Parathyroid adenoma (tissue), 2 donors: ENCODE measurements around the gene SPEM3.

Experiments
- H2AFZ ChIP-seq: fragments of 300-600 bp; sonication (generic); one replicate; pipeline ENCODE4 v1.7.0; 2017; ENCODE audit warnings: antibody characterized with exemption, mild to moderate bottlenecking
- H3K27ac ChIP-seq: fragments of 300-600 bp; sonication (generic); one replicate; pipeline ENCODE4 v1.7.0; 2017
- H3K27me3 ChIP-seq: fragments of 300-600 bp; sonication (generic); one replicate; pipeline ENCODE4 v1.7.0; 2017; ENCODE audit warnings: low read length; ENCODE audit not compliant: control insufficient read depth, insufficient read depth
- H3K36me3 ChIP-seq: fragments of 300-600 bp; sonication (generic); one replicate; pipeline ENCODE4 v1.7.0; 2017; ENCODE audit warnings: low read length; ENCODE audit not compliant: control insufficient read depth, insufficient read depth
- H3K4me1 ChIP-seq: fragments of 300-600 bp; sonication (generic); one replicate; pipeline ENCODE4 v1.7.0; 2017; ENCODE audit warnings: control low read depth
- H3K4me2 ChIP-seq: fragments of 300-600 bp; sonication (generic); one replicate; pipeline ENCODE4 v1.7.0; 2017; ENCODE audit warnings: low read length
- H3K4me3 ChIP-seq: fragments of 300-600 bp; sonication (generic); one replicate; pipeline ENCODE4 v1.7.0; 2017; ENCODE audit warnings: low read depth, low read length
- H3K79me2 ChIP-seq: fragments of 300-600 bp; sonication (generic); one replicate; pipeline ENCODE4 v1.7.0; 2017; ENCODE audit warnings: control low read depth
- H3K9ac ChIP-seq: fragments of 300-600 bp; sonication (generic); one replicate; pipeline ENCODE4 v1.7.0; 2017; ENCODE audit warnings: mild to moderate bottlenecking
- H3K9me3 ChIP-seq: fragments of 300-600 bp; sonication (generic); one replicate; pipeline ENCODE4 v1.7.0; 2017; ENCODE audit warnings: low read length; ENCODE audit not compliant: control insufficient read depth
- TF ChIP-seq, protein P1 (sequence below): fragments of 300-600 bp; sonication (generic); IDR thresholded peaks from one replicate; pipeline ENCODE4 v1.7.0; 2017; ENCODE audit warnings: antibody characterized with exemption, mild to moderate bottlenecking
- donor health status: primary hyperparathyroidism.

The SPEM3 gene

DNA sequence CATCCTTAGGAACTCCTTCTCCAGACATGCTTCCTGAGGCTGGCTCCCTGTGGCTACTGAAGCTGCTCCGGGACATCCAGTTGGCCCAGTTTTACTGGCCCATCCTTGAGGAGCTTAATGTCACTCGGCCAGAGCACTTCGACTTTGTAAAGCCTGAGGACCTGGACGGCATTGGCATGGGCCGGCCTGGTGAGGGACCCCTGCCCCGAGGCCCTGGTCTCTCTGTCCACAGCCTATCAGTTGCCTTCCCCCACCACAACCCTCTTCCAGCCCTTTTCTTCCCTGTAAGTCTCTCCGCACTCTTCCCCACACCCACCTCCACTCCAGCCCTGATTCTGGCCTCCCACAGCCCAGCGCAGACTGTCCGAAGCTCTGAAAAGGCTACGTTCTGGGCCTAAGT, 45.8 kb upstream of the SPEM3 start:
- H3K36me3 ChIP-seq, result no peaks in the 10 kb centered on the region
- H3K9ac ChIP-seq, result no peak overlapping the region
- H3K4me3 ChIP-seq, result no peak overlapping the region
- peaks cover 17% of the 10 kb centered on the region for H3K4me1 ChIP-seq
- no peak overlapping the region for H2AFZ ChIP-seq
- H3K9me3 ChIP-seq, result no peaks in the 10 kb centered on the region
- no peak overlapping the region for H3K4me2 ChIP-seq
- peaks cover 6% of the 10 kb centered on the region for H3K79me2 ChIP-seq
- H3K27me3 ChIP-seq, result no peaks in the 10 kb centered on the region
- no peak overlapping the region for H3K27ac ChIP-seq
- TF ChIP-seq, protein P1, sequence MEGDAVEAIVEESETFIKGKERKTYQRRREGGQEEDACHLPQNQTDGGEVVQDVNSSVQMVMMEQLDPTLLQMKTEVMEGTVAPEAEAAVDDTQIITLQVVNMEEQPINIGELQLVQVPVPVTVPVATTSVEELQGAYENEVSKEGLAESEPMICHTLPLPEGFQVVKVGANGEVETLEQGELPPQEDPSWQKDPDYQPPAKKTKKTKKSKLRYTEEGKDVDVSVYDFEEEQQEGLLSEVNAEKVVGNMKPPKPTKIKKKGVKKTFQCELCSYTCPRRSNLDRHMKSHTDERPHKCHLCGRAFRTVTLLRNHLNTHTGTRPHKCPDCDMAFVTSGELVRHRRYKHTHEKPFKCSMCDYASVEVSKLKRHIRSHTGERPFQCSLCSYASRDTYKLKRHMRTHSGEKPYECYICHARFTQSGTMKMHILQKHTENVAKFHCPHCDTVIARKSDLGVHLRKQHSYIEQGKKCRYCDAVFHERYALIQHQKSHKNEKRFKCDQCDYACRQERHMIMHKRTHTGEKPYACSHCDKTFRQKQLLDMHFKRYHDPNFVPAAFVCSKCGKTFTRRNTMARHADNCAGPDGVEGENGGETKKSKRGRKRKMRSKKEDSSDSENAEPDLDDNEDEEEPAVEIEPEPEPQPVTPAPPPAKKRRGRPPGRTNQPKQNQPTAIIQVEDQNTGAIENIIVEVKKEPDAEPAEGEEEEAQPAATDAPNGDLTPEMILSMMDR, result no peak

GRCh38 chr17:7383371-7383741, 45.3 kb upstream of the SPEM3 start:
- Histone ChIP-seq H3K4me3 (no peak overlapping the region), H3K4me2 (no peak overlapping the region), H3K36me3 (no peaks in the 10 kb centered on the region), H3K79me2 (peaks cover 6% of the 10 kb centered on the region), H3K27ac (no peak overlapping the region), H3K27me3 (no peaks in the 10 kb centered on the region), H3K9me3 (no peaks in the 10 kb centered on the region), H2AFZ (no peak overlapping the region), H3K4me1 (peaks cover 17% of the 10 kb centered on the region), H3K9ac (no peak overlapping the region)
- TF ChIP-seq, protein P1, result no peak

- no peak overlapping the region for H3K9ac ChIP-seq
- H3K9me3 ChIP-seq, result no peaks in the 10 kb centered on the region
- no peak overlapping the region for H2AFZ ChIP-seq
- no peak overlapping the region for H3K4me3 ChIP-seq
- peaks cover 6% of the 10 kb centered on the region for H3K79me2 ChIP-seq
- H3K36me3 ChIP-seq, result no peaks in the 10 kb centered on the region
- peaks cover 17% of the 10 kb centered on the region for H3K4me1 ChIP-seq
- H3K4me2 ChIP-seq, result no peak overlapping the region
- no peak overlapping the region for H3K27ac ChIP-seq
- TF ChIP-seq, protein P1, result no peak
- no peaks in the 10 kb centered on the region for H3K27me3 ChIP-seq
Measured at GRCh38 chr17:7383742-7384488, 44.7 kb upstream of the SPEM3 start.

GRCh38 chr17:7384489-7385081, 44.1 kb upstream of the SPEM3 start:
- Histone ChIP-seq H3K4me1 (peaks cover 14% of the 10 kb centered on the region), H2AFZ (no peak overlapping the region), H3K9me3 (no peaks in the 10 kb centered on the region), H3K9ac (no peak overlapping the region), H3K79me2 (peaks cover under 1% of the 10 kb centered on the region), H3K4me3 (no peak overlapping the region), H3K36me3 (no peaks in the 10 kb centered on the region), H3K27ac (no peak overlapping the region), H3K4me2 (no peak overlapping the region), H3K27me3 (no peaks in the 10 kb centered on the region)
- TF ChIP-seq, protein P1, result no peak

DNA sequence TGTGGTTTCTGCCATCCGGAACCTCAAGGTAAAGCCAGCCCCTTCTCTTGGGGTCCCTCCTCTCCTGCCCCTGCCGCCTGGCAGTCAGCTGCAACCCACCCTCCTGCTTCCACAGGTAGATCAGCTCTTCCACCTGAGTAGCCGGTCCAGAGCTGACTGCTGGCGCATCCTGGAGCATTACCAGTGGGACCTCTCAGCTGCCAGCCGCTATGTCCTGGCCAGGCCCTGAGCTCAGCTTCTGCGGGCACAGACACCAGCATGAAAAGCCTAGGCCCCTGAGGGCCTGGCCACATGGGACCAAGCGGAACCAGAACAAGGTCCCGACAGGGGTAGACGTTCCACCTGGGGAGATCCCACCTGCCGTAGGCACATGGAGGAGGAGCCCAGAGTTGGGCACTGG, 39.8 kb upstream of the SPEM3 start:
- H3K27ac ChIP-seq, result no peak overlapping the region
- H3K27me3 ChIP-seq, result no peaks in the 10 kb centered on the region
- H3K4me1 ChIP-seq, result peaks cover 2% of the 10 kb centered on the region
- no peaks in the 10 kb centered on the region for H3K36me3 ChIP-seq
- H3K9me3 ChIP-seq, result no peaks in the 10 kb centered on the region
- H2AFZ ChIP-seq, result no peak overlapping the region
- H3K79me2 ChIP-seq, result no peaks in the 10 kb centered on the region
- no peak overlapping the region for H3K4me3 ChIP-seq
- TF ChIP-seq, protein P1, result no peak
- no peak overlapping the region for H3K9ac ChIP-seq
- H3K4me2 ChIP-seq, result no peak overlapping the region
